HepG2 (cell line): ENCODE results near the gene SNAPIN.

Experiments used
- ARNT ChIP-seq: fragments of 450-650 bp; IDR thresholded peaks from 2 replicates; pipeline ENCODE4 v1.6.1; 2017
- NFE2 ChIP-seq: sonication (generic); formaldehyde crosslinking; IDR thresholded peaks from 2 replicates; pipeline ENCODE4 v1.4.0; 2020; ENCODE audit warnings: missing genetic modification reagents
- TF ChIP-seq, protein P1 (sequence below): sonication (generic); formaldehyde crosslinking; IDR thresholded peaks from 2 replicates; pipeline ENCODE4 v1.8.0; 2022; ENCODE audit warnings: mild to moderate bottlenecking, missing genetic modification reagents; ENCODE audit not compliant: insufficient replicate concordance

DNA sequence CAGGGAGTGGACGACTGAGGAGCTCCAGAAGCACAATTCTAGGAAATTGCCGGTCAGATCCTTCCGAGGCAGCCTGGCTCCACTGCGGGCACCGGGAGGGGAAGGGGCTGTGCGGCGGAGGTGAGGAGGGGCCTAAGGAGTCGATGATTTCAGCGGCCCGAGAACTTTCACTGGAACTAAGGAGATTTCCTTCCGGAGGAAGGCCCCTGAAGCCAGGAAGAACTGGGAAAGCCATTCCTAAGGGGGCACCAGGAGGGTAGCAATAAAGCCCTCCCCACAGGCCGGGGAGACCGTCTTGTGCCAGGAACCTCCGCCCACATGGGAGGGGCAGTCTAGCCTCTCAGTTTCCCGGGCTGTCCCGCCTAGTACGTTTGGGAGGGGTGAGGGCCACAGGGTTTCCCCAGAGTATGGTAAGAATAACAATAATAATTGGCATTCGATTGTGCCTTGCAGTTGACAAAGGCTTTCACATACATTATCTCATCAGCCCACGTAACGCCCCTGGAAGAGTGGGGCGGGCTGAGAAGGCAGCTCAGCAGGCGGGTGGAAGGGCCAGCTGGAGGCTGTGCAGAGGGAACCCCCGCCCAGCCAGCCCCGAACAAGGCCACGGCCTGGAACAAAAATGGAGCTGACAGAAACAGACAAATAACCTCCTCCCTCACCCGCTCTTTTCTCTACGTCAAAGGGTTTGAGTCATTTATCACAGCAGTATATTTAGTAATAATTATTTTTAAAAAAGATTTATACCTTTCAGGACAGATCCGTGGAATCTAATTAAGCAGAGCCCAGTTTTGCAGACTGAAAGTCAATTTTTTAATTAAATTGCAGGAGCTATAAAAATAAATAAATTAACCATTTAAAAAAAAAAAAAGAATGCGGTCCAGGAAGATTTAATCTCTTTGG, 39.8 kb downstream of the SNAPIN start:
- TF ChIP-seq ARNT (no peak), NFE2 (CRISPR knock-in tag) (no peak)
- TF ChIP-seq, protein P1, sequence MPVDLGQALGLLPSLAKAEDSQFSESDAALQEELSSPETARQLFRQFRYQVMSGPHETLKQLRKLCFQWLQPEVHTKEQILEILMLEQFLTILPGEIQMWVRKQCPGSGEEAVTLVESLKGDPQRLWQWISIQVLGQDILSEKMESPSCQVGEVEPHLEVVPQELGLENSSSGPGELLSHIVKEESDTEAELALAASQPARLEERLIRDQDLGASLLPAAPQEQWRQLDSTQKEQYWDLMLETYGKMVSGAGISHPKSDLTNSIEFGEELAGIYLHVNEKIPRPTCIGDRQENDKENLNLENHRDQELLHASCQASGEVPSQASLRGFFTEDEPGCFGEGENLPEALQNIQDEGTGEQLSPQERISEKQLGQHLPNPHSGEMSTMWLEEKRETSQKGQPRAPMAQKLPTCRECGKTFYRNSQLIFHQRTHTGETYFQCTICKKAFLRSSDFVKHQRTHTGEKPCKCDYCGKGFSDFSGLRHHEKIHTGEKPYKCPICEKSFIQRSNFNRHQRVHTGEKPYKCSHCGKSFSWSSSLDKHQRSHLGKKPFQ (CRISPR knock-in tag), result no peak
